Mesothelial cell of epicardium (in vitro differentiated cells): ENCODE measurements around the gene DMXL2. TPM values are rescaled to one million over a fixed set of nuclear protein-coding genes. Genes with fewer than 3 reads are reported as not detected.

Experiments
- DNase-seq, 2 experiments: peaks; one replicate each; pipeline ENCODE4 v3.0.0; 2021; ENCODE audit warnings: low spot score in 2 of 2; ENCODE audit not compliant: unreplicated experiment in 2 of 2
- H3K27ac Mint-ChIP-seq: 2 replicates; pipeline ENCODE4 v1.8.0; 2021; ENCODE audit warnings: mixed read lengths
- H3K27me3 Mint-ChIP-seq: 2 replicates; pipeline ENCODE4 v1.8.0; 2021; ENCODE audit warnings: low read depth, mixed read lengths
- H3K36me3 Mint-ChIP-seq: 2 replicates; pipeline ENCODE4 v1.8.0; 2021; ENCODE audit warnings: mixed read lengths
- H3K4me1 Mint-ChIP-seq: 2 replicates; pipeline ENCODE4 v1.8.0; 2021; ENCODE audit warnings: mixed read lengths
- H3K4me3 Mint-ChIP-seq: 2 replicates; pipeline ENCODE4 v1.8.0; 2021; ENCODE audit warnings: mild to moderate bottlenecking, moderate library complexity, mixed read lengths
- H3K9me3 Mint-ChIP-seq: 2 replicates; pipeline ENCODE4 v1.8.0; 2021; ENCODE audit warnings: mixed read lengths
- total RNA-seq: library from RNA; stranded (reverse); gene quantifications from 3 replicates; pipeline ENCODE4 v1.2.1, GENCODE V29; 2021
- TF ChIP-seq, protein P1 (sequence below): fragments of 200-600 bp; sonication (generic); IDR thresholded peaks from one replicate; pipeline ENCODE4 v1.5.0; 2021; ENCODE audit warnings: antibody characterized with exemption; ENCODE audit not compliant: unreplicated experiment

Gene DMXL2
- total RNA-seq, 1 donor from 2014 or later, result 44.8 TPM

DNA sequence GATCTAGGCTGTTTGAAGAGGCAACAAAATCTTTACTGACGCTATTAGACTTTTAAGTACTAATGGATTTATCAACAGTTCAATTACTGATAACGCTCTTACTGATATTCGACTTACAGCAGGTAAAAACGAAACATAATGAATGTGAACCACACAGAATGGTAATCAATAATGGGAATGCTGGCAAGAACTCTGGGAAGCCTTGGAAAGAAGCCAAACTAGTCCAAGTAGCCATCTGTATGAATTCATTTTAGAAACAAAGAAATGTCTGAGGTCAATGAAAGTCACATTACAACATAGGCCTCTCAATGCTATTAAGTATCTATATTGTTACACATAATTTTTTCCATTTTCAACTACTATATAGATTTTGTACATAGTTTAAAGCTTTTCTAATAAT is 130.0 kb downstream of the DMXL2 start:
- no peaks in the 10 kb centered on the region for H3K9me3 Mint-ChIP-seq
- H3K27ac Mint-ChIP-seq, result peak overlapping the region; percentile 22
- peaks cover 4% of the 10 kb centered on the region for H3K4me1 Mint-ChIP-seq
- peaks cover 10% of the 10 kb centered on the region for H3K36me3 Mint-ChIP-seq
- TF ChIP-seq, protein P1, sequence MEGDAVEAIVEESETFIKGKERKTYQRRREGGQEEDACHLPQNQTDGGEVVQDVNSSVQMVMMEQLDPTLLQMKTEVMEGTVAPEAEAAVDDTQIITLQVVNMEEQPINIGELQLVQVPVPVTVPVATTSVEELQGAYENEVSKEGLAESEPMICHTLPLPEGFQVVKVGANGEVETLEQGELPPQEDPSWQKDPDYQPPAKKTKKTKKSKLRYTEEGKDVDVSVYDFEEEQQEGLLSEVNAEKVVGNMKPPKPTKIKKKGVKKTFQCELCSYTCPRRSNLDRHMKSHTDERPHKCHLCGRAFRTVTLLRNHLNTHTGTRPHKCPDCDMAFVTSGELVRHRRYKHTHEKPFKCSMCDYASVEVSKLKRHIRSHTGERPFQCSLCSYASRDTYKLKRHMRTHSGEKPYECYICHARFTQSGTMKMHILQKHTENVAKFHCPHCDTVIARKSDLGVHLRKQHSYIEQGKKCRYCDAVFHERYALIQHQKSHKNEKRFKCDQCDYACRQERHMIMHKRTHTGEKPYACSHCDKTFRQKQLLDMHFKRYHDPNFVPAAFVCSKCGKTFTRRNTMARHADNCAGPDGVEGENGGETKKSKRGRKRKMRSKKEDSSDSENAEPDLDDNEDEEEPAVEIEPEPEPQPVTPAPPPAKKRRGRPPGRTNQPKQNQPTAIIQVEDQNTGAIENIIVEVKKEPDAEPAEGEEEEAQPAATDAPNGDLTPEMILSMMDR, result no peak
- DNase-seq, result no peak
- H3K4me3 Mint-ChIP-seq, result no peak overlapping the region
- H3K27me3 Mint-ChIP-seq, result no peaks in the 10 kb centered on the region

DNA sequence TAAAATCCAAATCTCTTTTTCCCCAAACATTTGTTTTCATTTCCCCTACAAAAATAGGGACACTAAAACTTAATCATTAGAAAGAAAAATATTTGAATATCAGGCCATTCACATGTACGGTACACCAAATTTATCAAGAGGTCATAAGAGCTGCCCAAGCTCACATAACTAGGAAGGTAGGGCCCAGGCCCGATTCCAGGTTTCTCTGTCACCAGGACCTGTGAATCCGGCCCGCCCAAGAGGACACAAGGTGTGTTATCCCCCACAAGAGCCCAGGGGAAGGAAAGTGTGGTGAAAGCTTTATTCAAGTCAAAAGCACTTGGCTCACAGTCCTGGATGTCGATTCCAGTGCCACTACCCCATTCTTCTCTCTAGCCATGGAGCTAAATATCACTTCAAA is 130.6 kb downstream of the DMXL2 start:
- Mint-ChIP-seq H3K27me3 (no peaks in the 10 kb centered on the region), H3K4me3 (no peak overlapping the region)

DNA sequence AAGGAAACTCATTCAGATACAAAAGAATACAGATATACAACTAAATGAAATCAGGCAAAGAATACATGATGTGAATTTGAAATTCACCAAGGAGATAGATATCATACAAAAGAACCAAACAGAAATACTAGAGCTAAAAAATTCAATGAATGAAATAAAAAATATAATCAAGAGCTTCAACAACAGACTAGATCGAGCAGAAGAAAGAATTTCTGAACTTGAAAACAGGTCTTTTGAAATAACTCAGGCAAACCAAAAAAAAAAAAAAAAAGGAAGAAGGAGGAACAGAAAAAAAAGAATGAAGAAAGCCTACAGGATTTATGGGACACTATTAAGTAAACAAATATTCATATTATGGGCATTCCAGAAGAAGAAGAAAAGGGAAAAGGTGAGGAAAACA is 137.8 kb downstream of the DMXL2 start:
- H3K36me3 Mint-ChIP-seq, result peaks cover 51% of the 10 kb centered on the region

More for the DNA sequence above, 130.6 kb downstream of the DMXL2 start:
- TF ChIP-seq, protein P1, result no peak
- Mint-ChIP-seq H3K36me3 (peaks cover 12% of the 10 kb centered on the region), H3K9me3 (no peaks in the 10 kb centered on the region), H3K27ac (no peak overlapping the region), H3K4me1 (peaks cover 4% of the 10 kb centered on the region)
- DNase-seq, result no peak

DNA sequence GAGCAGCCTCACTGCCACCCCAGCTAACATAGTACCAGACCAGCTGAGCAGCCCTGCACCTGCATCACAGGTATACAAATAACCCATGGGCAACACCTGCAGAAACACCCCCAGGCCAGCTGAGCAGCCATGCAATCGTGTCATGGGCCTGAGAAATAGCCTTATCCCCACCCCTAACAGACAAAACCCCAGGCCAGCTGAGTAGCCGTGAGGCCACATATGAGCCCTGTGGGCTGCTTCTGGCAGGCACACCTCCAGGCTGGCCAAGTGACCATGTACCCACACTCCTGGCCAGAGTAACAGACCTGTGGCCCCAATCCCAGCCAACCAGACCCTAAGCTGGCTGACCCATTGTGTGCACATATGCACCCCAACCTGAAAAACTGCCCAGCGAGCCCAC is 138.6 kb downstream of the DMXL2 start:
- H3K36me3 Mint-ChIP-seq, result peaks cover 51% of the 10 kb centered on the region
- no peaks in the 10 kb centered on the region for H3K27me3 Mint-ChIP-seq
- H3K4me1 Mint-ChIP-seq, result no peaks in the 10 kb centered on the region
- peaks cover 29% of the 10 kb centered on the region for H3K9me3 Mint-ChIP-seq
- TF ChIP-seq, protein P1, result no peak
- no peak for DNase-seq
- no peak overlapping the region for H3K4me3 Mint-ChIP-seq
- H3K27ac Mint-ChIP-seq, result no peak overlapping the region

More for the DNA sequence above, 137.8 kb downstream of the DMXL2 start:
- DNase-seq, result no peak
- no peak overlapping the region for H3K4me3 Mint-ChIP-seq
- H3K4me1 Mint-ChIP-seq, result no peaks in the 10 kb centered on the region
- H3K9me3 Mint-ChIP-seq, result peaks cover 29% of the 10 kb centered on the region
- H3K27ac Mint-ChIP-seq, result no peak overlapping the region
- TF ChIP-seq, protein P1, result no peak
- no peaks in the 10 kb centered on the region for H3K27me3 Mint-ChIP-seq

DNA sequence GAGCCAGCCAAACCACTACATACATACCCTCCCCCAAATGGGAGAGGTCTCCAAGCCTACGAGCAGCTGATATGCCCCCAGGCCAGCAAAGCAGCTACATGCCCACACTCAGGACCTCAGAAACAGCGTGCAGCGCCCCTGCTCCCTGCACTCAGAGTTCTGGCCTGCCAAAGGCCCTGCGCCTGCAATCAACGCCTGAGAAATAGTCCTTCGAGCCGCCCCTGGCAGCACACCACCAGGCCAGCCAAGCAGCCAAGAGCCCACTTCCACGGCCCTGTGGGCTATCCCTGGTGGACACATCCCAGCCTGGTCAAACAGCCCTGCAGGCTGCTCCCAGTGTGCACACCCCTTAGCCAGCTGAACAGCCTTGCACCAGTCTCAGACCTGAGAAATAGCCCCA is 139.1 kb downstream of the DMXL2 start:
- Mint-ChIP-seq H3K9me3 (peaks cover 29% of the 10 kb centered on the region), H3K27ac (no peak overlapping the region), H3K36me3 (peaks cover 48% of the 10 kb centered on the region), H3K27me3 (no peaks in the 10 kb centered on the region), H3K4me3 (no peak overlapping the region), H3K4me1 (no peaks in the 10 kb centered on the region)
- DNase-seq, result no peak
- TF ChIP-seq, protein P1, result no peak

DNA sequence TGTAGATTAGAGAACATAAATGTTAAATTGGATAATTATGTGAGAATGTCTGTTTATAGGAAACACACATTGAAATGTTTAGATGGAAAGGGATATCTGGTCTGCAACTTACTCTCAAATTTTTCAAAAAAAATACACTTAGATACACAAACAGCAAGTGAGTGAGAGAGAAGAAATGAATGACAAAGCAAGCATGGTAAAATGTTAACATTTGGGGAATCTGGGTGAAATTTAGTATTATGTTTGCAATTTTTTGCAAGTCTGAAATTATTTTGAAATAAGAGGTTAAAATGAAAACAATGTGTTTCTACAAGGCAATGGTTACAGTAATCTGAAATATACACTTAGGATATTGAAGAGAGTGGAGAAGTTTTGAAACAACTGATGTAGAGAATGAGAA is 146.8 kb downstream of the DMXL2 start:
- no peaks in the 10 kb centered on the region for H3K4me1 Mint-ChIP-seq
- H3K36me3 Mint-ChIP-seq, result peaks cover 11% of the 10 kb centered on the region
- H3K27me3 Mint-ChIP-seq, result no peaks in the 10 kb centered on the region
- H3K9me3 Mint-ChIP-seq, result no peaks in the 10 kb centered on the region
- no peak overlapping the region for H3K27ac Mint-ChIP-seq
- TF ChIP-seq, protein P1, result no peak
- H3K4me3 Mint-ChIP-seq, result no peak overlapping the region
- no peak for DNase-seq
